Myometrial cell (primary cell): ENCODE data around the gene ZC4H2. TPM values are rescaled to one million over a fixed set of nuclear protein-coding genes. Genes with fewer than 3 reads are reported as not detected.

Experiments used
- total RNA-seq: library from RNA; depleted of rRNA; stranded (reverse); fragments of >200 nt; gene quantifications from 2 replicates; pipeline ENCODE4 v1.2.3, GENCODE V29; 2015

Gene ZC4H2, protein sequence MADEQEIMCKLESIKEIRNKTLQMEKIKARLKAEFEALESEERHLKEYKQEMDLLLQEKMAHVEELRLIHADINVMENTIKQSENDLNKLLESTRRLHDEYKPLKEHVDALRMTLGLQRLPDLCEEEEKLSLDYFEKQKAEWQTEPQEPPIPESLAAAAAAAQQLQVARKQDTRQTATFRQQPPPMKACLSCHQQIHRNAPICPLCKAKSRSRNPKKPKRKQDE
- total RNA-seq, result 2.0 and 8.0 TPM in 2 replicates

GRCh38 chrX:64975989-64976672 lies at the start of gene ZC4H2:
Gene ZC4H2, minus strand, starts transcription at chrX:64976450. Its CDS starts 73 bp downstream, at chrX:64976377.

Other genes with a start within 250 kb of the ZC4H2 start
- gene ZC3H12B, start 58.4 kb upstream of the ZC4H2 start, total RNA-seq, result under 0.01 TPM in 2 replicates